HepG2 (cell line): ENCODE results near the gene SLIT3. TPM values are rescaled to one million over a fixed set of nuclear protein-coding genes. Genes with fewer than 3 reads are reported as not detected.

ENCODE experiments used
- ATAC-seq: fragments of 200-7000 bp; cut with Tn5 transposase; 3 replicates; pipeline ENCODE4 v1.9.1; 2020; ENCODE audit warnings: mild to moderate bottlenecking, moderate library complexity
- BruUV-seq: library from RNA; stranded (reverse); fragments of 400-500 nt; replicated peaks from 2 replicates; lab custom pipeline; 2021; lab: Mats Ljungman, UMichigan
- CTCF ChIA-PET: fragments of 300-600 bp; formaldehyde crosslinking; extraction: SDS; loops from one replicate; lab custom pipeline; 2021; ENCODE audit warnings: low total read pairs, inconsistent platforms, low intra/inter-chr PET ratio; lab: Yijun Ruan, JAX
- POLR2A ChIA-PET: fragments of 350-600 bp; sonication (Branson Sonifier 250); formaldehyde crosslinking; loops from one replicate; lab custom pipeline; 2020; ENCODE audit warnings: antibody characterized with exemption, inconsistent platforms; lab: Yijun Ruan, JAX
- DNase-seq: peaks from one replicate; pipeline ENCODE4 v3.0.0-alpha.2; 2015; ENCODE audit warnings: low spot score
- FAIRE-seq: peaks from 3 replicates; lab custom pipeline; 2011; peaks lifted over from hg19 to GRCh38; lab: Jason Lieb, UNC
- H2AFZ ChIP-seq: one replicate; pipeline ENCODE4 v1.6.1; 2011; ENCODE audit warnings: low read length, inconsistent platforms
- H3K27ac ChIP-seq: fragments of 300-600 bp; 3 replicates; pipeline ENCODE4 v1.8.0; 2011; ENCODE audit warnings: mixed run types, mild to moderate bottlenecking, mixed read lengths, low read length, inconsistent platforms; ENCODE audit not compliant: insufficient read depth; ENCODE audit errors: extremely low read length
- H3K27me3 ChIP-seq, 2 experiments: fragments of 200-600 bp in 1 of 2; 2 replicates in 1 of 2; 3 replicates in 1 of 2; pipeline versions ENCODE4 v1.6.0 to v1.8.0; 2011; ENCODE audit warnings: low read length in 2 of 2, mild to moderate bottlenecking in 2 of 2, moderate library complexity in 2 of 2, inconsistent platforms in 1 of 2; ENCODE audit not compliant: insufficient read depth in 2 of 2, control insufficient read depth in 1 of 2
- H3K36me3 ChIP-seq, 2 experiments: fragments of 200-600 bp in 1 of 2; replicated peaks in 1 of 2; 2 replicates in 1 of 2; 3 replicates in 1 of 2; pipeline versions ENCODE4 v1.5.1 to v1.8.0; 2011; ENCODE audit warnings: low read length in 2 of 2, inconsistent platforms in 1 of 2; ENCODE audit not compliant: insufficient read depth in 2 of 2, control insufficient read depth in 1 of 2
- H3K4me1 ChIP-seq: 2 replicates; pipeline ENCODE4 v1.5.1; 2012; ENCODE audit warnings: low read length, inconsistent platforms; ENCODE audit not compliant: insufficient read depth
- H3K4me2 ChIP-seq: 2 replicates; pipeline ENCODE4 v1.6.0; 2011; ENCODE audit warnings: low read depth, low read length, inconsistent platforms
- H3K4me3 ChIP-seq, 3 experiments: fragments of 200-600 bp in 1 of 3; sonication (generic), shearing (Covaris generic) in 1 of 3; replicated peaks in 1 of 3; 2 replicates each; pipeline ENCODE4 v1.5.1; 2011 to 2016; ENCODE audit warnings: low read length in 3 of 3, inconsistent platforms in 2 of 3, low read depth in 2 of 3, mild to moderate bottlenecking in 2 of 3, control low read depth in 1 of 3, mixed read lengths in 1 of 3; ENCODE audit not compliant: insufficient read depth in 1 of 3
- H3K79me2 ChIP-seq: one replicate; pipeline ENCODE4 v1.6.1; 2011; ENCODE audit warnings: low read length, inconsistent platforms; ENCODE audit not compliant: insufficient read depth
- H3K9ac ChIP-seq: 2 replicates; pipeline ENCODE4 v1.6.0; 2011; ENCODE audit warnings: mild to moderate bottlenecking, low read depth, low read length, inconsistent platforms; ENCODE audit not compliant: insufficient read depth
- H3K9me3 ChIP-seq: 2 replicates; pipeline ENCODE4 v1.5.1; 2012; ENCODE audit warnings: mild to moderate bottlenecking, low read length
- H4K20me1 ChIP-seq: 2 replicates; pipeline ENCODE4 v1.6.0; 2011; ENCODE audit warnings: inconsistent platforms, mild to moderate bottlenecking, low read length, moderate library complexity; ENCODE audit not compliant: insufficient read depth
- AKAP8 ChIP-seq: sonication (generic); formaldehyde crosslinking; IDR thresholded peaks from 2 replicates; pipeline ENCODE4 v1.5.1; 2020; ENCODE audit warnings: mild to moderate bottlenecking, missing genetic modification reagents
- ATF7-NPFF ChIP-seq: sonication (generic); formaldehyde crosslinking; IDR thresholded peaks from 2 replicates; pipeline ENCODE4 v1.8.1; 2023; ENCODE audit warnings: mild to moderate bottlenecking, low read depth, missing genetic modification reagents, moderate library complexity
- NBN ChIP-seq: fragments of 450-650 bp; conservative IDR thresholded peaks from 2 replicates; pipeline ENCODE4 v1.6.1; 2017
- NFE2 ChIP-seq: sonication (generic); formaldehyde crosslinking; IDR thresholded peaks from 2 replicates; pipeline ENCODE4 v1.4.0; 2020; ENCODE audit warnings: missing genetic modification reagents
- RBM39 ChIP-seq: fragments of 200-400 bp; formaldehyde crosslinking; IDR thresholded peaks from one replicate; pipeline ENCODE4 v1.6.1; 2018; ENCODE audit warnings: antibody characterized with exemption, mild to moderate bottlenecking, low read depth, low read length; ENCODE audit not compliant: poor library complexity, severe bottlenecking
- TFAP4 ChIP-seq: sonication (generic); IDR thresholded peaks from 2 replicates; pipeline ENCODE4 v1.6.1; 2016; ENCODE audit warnings: low read depth, borderline replicate concordance
- ZNF232 ChIP-seq: sonication (generic); formaldehyde crosslinking; IDR thresholded peaks from 2 replicates; pipeline ENCODE4 v1.4.0; 2020; ENCODE audit warnings: missing genetic modification reagents, borderline replicate concordance
- ZNF296 ChIP-seq: sonication (generic); formaldehyde crosslinking; conservative IDR thresholded peaks from 2 replicates; pipeline ENCODE4 v1.5.0; 2020; ENCODE audit warnings: mild to moderate bottlenecking, missing genetic modification reagents
- ZNF747 ChIP-seq: sonication (generic); formaldehyde crosslinking; IDR thresholded peaks from 2 replicates; pipeline ENCODE4 v1.8.1; 2023; ENCODE audit warnings: missing genetic modification reagents, mild to moderate bottlenecking, borderline replicate concordance
- WGBS: methylation state at CpG from one replicate; pipeline ENCODE4 v1.1.6; 2017; ENCODE audit warnings: low lambda C conversion rate; 5-methylcytosine and 5-hydroxymethylcytosine counted together
- in situ Hi-C: cut with HindIII; loops from 2 replicates; pipeline ENCODE4 v1.10.0; 2017; ENCODE audit warnings: low pct_unique_long_range_greater_than_20kb; ENCODE audit not compliant: extremely low pct_ligation_motif_present
- intact Hi-C: fragments of 100-400 bp; cut with micrococcal nuclease; formaldehyde crosslinking; loops from one replicate; pipeline ENCODE4 v1.10.0; 2022; ENCODE audit not compliant: unreplicated experiment
- polyA plus RNA-seq, 8 experiments: library from polyadenylated mRNA; depleted of rRNA in 3 of 8; stranded (reverse) in 7 of 8; unstranded in 1 of 8; fragments of >200 nt; fragmentation: Illumina TruSeq in 4 of 8; extraction: Trizol in 4 of 8; gene quantifications; 2 replicates each; pipeline versions ENCODE4 v1.2.1 to v1.2.3, GENCODE V29; 2011 to 2016; ENCODE audit warnings: low read depth in 4 of 8, missing spikeins in 1 of 8, mixed read lengths in 1 of 8; ENCODE audit not compliant: insufficient read depth in 1 of 8
- total RNA-seq, 5 experiments: library from RNA; depleted of rRNA; stranded (reverse); fragments of >200 nt; fragmentation: Illumina TruSeq; extraction: Trizol; gene quantifications; 2 replicates each; pipeline ENCODE4 v1.2.3, GENCODE V29; 2016; ENCODE audit warnings: low read depth in 1 of 5

The SLIT3 gene
- total and polyA plus RNA-seq, 2 of the 13 experiments (the other 11 are each of a cell fraction or from before 2014, with no cell fraction given), result not detected

GRCh38 chr5:168714046-168714445 lies 586.9 kb downstream of the SLIT3 start (continued):
- no peak for TF ChIP-seq TFAP4
- TF ChIP-seq RBM39, result no peak
- no peak for TF ChIP-seq ATF7-NPFF (CRISPR knock-in tag)

- CTCF ChIA-PET, result no interaction called here
- Histone ChIP-seq H4K20me1 (no peaks in the 10 kb centered on the region), H3K4me1 (no peaks in the 10 kb centered on the region), H3K79me2 (no peaks in the 10 kb centered on the region), H3K9me3 (no peaks in the 10 kb centered on the region), H3K4me2 (no peak overlapping the region), H3K27me3 (peaks cover 0 to 8% of the 10 kb centered on the region in 2 experiments; a peak in 2 of 5 replicates), H2AFZ (no peak overlapping the region), H3K4me3 (no peak overlapping the region), H3K27ac (no peak overlapping the region), H3K36me3 (no peaks in the 10 kb centered on the region), H3K9ac (no peak overlapping the region)
- DNase-seq, result no peak
- TF ChIP-seq NBN (no peak), NFE2 (CRISPR knock-in tag) (no peak), ZNF232 (CRISPR knock-in tag) (no peak), ZNF296 (no peak), AKAP8 (CRISPR knock-in tag) (no peak), ZNF747 (CRISPR knock-in tag) (no peak)
- WGBS, result 24% methylated on average over 7 of the region's 10 CpGs
- FAIRE-seq, result no peak
- no TSS peak for BruUV-seq
- intact Hi-C loops (no loop called here), in situ Hi-C loops (no loop called here)
- ATAC-seq, result no peak
- POLR2A ChIA-PET, result no interaction called here
Observed at GRCh38 chr5:168713051-168713450, 587.9 kb downstream of the SLIT3 start.
